HepG2 (cell line): Measurements from ENCODE around the gene MIR17HG. TPM values are rescaled to one million over a fixed set of nuclear protein-coding genes. Genes with fewer than 3 reads are reported as not detected.

Experiments
- ATAC-seq: fragments of 200-7000 bp; cut with Tn5 transposase; 3 replicates; pipeline ENCODE4 v1.9.1; 2020; ENCODE audit warnings: mild to moderate bottlenecking, moderate library complexity
- BruUV-seq: library from RNA; stranded (reverse); fragments of 400-500 nt; replicated peaks from 2 replicates; lab custom pipeline; 2021; lab: Mats Ljungman, UMichigan
- CTCF ChIA-PET: fragments of 300-600 bp; formaldehyde crosslinking; extraction: SDS; loops from one replicate; lab custom pipeline; 2021; ENCODE audit warnings: low total read pairs, inconsistent platforms, low intra/inter-chr PET ratio; lab: Yijun Ruan, JAX
- POLR2A ChIA-PET: fragments of 350-600 bp; sonication (Branson Sonifier 250); formaldehyde crosslinking; loops from one replicate; lab custom pipeline; 2020; ENCODE audit warnings: antibody characterized with exemption, inconsistent platforms; lab: Yijun Ruan, JAX
- DNase-seq: peaks from one replicate; pipeline ENCODE4 v3.0.0-alpha.2; 2015; ENCODE audit warnings: low spot score
- FAIRE-seq: peaks from 3 replicates; lab custom pipeline; 2011; peaks lifted over from hg19 to GRCh38; lab: Jason Lieb, UNC
- H2AFZ ChIP-seq: one replicate; pipeline ENCODE4 v1.6.1; 2011; ENCODE audit warnings: low read length, inconsistent platforms
- H3K27ac ChIP-seq: fragments of 300-600 bp; 3 replicates; pipeline ENCODE4 v1.8.0; 2011; ENCODE audit warnings: mixed run types, mild to moderate bottlenecking, mixed read lengths, low read length, inconsistent platforms; ENCODE audit not compliant: insufficient read depth; ENCODE audit errors: extremely low read length
- H3K27me3 ChIP-seq, 2 experiments: fragments of 200-600 bp in 1 of 2; 2 replicates in 1 of 2; 3 replicates in 1 of 2; pipeline versions ENCODE4 v1.6.0 to v1.8.0; 2011; ENCODE audit warnings: low read length in 2 of 2, mild to moderate bottlenecking in 2 of 2, moderate library complexity in 2 of 2, inconsistent platforms in 1 of 2; ENCODE audit not compliant: insufficient read depth in 2 of 2, control insufficient read depth in 1 of 2
- H3K36me3 ChIP-seq, 2 experiments: fragments of 200-600 bp in 1 of 2; replicated peaks in 1 of 2; 2 replicates in 1 of 2; 3 replicates in 1 of 2; pipeline versions ENCODE4 v1.5.1 to v1.8.0; 2011; ENCODE audit warnings: low read length in 2 of 2, inconsistent platforms in 1 of 2; ENCODE audit not compliant: insufficient read depth in 2 of 2, control insufficient read depth in 1 of 2
- H3K4me1 ChIP-seq: 2 replicates; pipeline ENCODE4 v1.5.1; 2012; ENCODE audit warnings: low read length, inconsistent platforms; ENCODE audit not compliant: insufficient read depth
- H3K4me2 ChIP-seq: 2 replicates; pipeline ENCODE4 v1.6.0; 2011; ENCODE audit warnings: low read depth, low read length, inconsistent platforms
- H3K4me3 ChIP-seq, 3 experiments: fragments of 200-600 bp in 1 of 3; sonication (generic), shearing (Covaris generic) in 1 of 3; replicated peaks in 1 of 3; 2 replicates each; pipeline ENCODE4 v1.5.1; 2011 to 2016; ENCODE audit warnings: low read length in 3 of 3, inconsistent platforms in 2 of 3, low read depth in 2 of 3, mild to moderate bottlenecking in 2 of 3, control low read depth in 1 of 3, mixed read lengths in 1 of 3; ENCODE audit not compliant: insufficient read depth in 1 of 3
- H3K79me2 ChIP-seq: one replicate; pipeline ENCODE4 v1.6.1; 2011; ENCODE audit warnings: low read length, inconsistent platforms; ENCODE audit not compliant: insufficient read depth
- H3K9ac ChIP-seq: 2 replicates; pipeline ENCODE4 v1.6.0; 2011; ENCODE audit warnings: mild to moderate bottlenecking, low read depth, low read length, inconsistent platforms; ENCODE audit not compliant: insufficient read depth
- H3K9me3 ChIP-seq: 2 replicates; pipeline ENCODE4 v1.5.1; 2012; ENCODE audit warnings: mild to moderate bottlenecking, low read length
- H4K20me1 ChIP-seq: 2 replicates; pipeline ENCODE4 v1.6.0; 2011; ENCODE audit warnings: inconsistent platforms, mild to moderate bottlenecking, low read length, moderate library complexity; ENCODE audit not compliant: insufficient read depth
- HNF1A ChIP-seq, 2 experiments: sonication (generic) in 1 of 2; formaldehyde crosslinking in 1 of 2; IDR thresholded peaks; 2 replicates each; pipeline versions ENCODE4 v1.4.0 to v1.6.1; 2016 to 2020; ENCODE audit warnings: borderline replicate concordance in 1 of 2, low read depth in 1 of 2, mild to moderate bottlenecking in 1 of 2, missing genetic modification reagents in 1 of 2
- MAF1 ChIP-seq: sonication (generic); formaldehyde crosslinking; IDR thresholded peaks from 2 replicates; pipeline ENCODE4 v1.5.0; 2020; ENCODE audit warnings: missing genetic modification reagents, borderline replicate concordance
- PRDM10 ChIP-seq: sonication (generic); formaldehyde crosslinking; IDR thresholded peaks from 2 replicates; pipeline ENCODE4 v1.4.0; 2020; ENCODE audit warnings: low read depth, missing genetic modification reagents
- ZBTB7B ChIP-seq: sonication (generic); formaldehyde crosslinking; IDR thresholded peaks from 2 replicates; pipeline ENCODE4 v1.4.0; 2020; ENCODE audit warnings: missing genetic modification reagents
- ZC3H4 ChIP-seq: sonication (generic); formaldehyde crosslinking; IDR thresholded peaks from 2 replicates; pipeline ENCODE4 v1.4.0; 2020; ENCODE audit warnings: missing genetic modification reagents, borderline replicate concordance
- ZNF292 ChIP-seq: sonication (generic); formaldehyde crosslinking; IDR thresholded peaks from 2 replicates; pipeline ENCODE4 v1.8.1; 2022; ENCODE audit warnings: mild to moderate bottlenecking, low read depth, missing genetic modification reagents, borderline replicate concordance
- ZNF556 ChIP-seq: sonication (generic); formaldehyde crosslinking; IDR thresholded peaks from 2 replicates; pipeline ENCODE4 v1.4.0; 2020; ENCODE audit warnings: mild to moderate bottlenecking, missing genetic modification reagents, borderline replicate concordance
- ZNF740 ChIP-seq: sonication (generic); formaldehyde crosslinking; IDR thresholded peaks from 2 replicates; pipeline ENCODE4 v1.4.0; 2020; ENCODE audit warnings: missing genetic modification reagents
- WGBS: methylation state at CpG from one replicate; pipeline ENCODE4 v1.1.6; 2017; ENCODE audit warnings: low lambda C conversion rate; 5-methylcytosine and 5-hydroxymethylcytosine counted together
- in situ Hi-C: cut with HindIII; loops from 2 replicates; pipeline ENCODE4 v1.10.0; 2017; ENCODE audit warnings: low pct_unique_long_range_greater_than_20kb; ENCODE audit not compliant: extremely low pct_ligation_motif_present
- intact Hi-C: fragments of 100-400 bp; cut with micrococcal nuclease; formaldehyde crosslinking; loops from one replicate; pipeline ENCODE4 v1.10.0; 2022; ENCODE audit not compliant: unreplicated experiment
- polyA plus RNA-seq, 8 experiments: library from polyadenylated mRNA; depleted of rRNA in 3 of 8; stranded (reverse) in 7 of 8; unstranded in 1 of 8; fragments of >200 nt; fragmentation: Illumina TruSeq in 4 of 8; extraction: Trizol in 4 of 8; gene quantifications; 2 replicates each; pipeline versions ENCODE4 v1.2.1 to v1.2.3, GENCODE V29; 2011 to 2016; ENCODE audit warnings: low read depth in 4 of 8, missing spikeins in 1 of 8, mixed read lengths in 1 of 8; ENCODE audit not compliant: insufficient read depth in 1 of 8
- total RNA-seq, 5 experiments: library from RNA; depleted of rRNA; stranded (reverse); fragments of >200 nt; fragmentation: Illumina TruSeq; extraction: Trizol; gene quantifications; 2 replicates each; pipeline ENCODE4 v1.2.3, GENCODE V29; 2016; ENCODE audit warnings: low read depth in 1 of 5

The MIR17HG gene
- total and polyA plus RNA-seq, 2 of the 13 experiments (the other 11 are each of a cell fraction or from before 2014, with no cell fraction given), result 2.5 to 12.3 TPM

- 7% methylated on average over 2 of the region's 2 CpGs for WGBS
- Histone ChIP-seq H3K9me3 (no peaks in the 10 kb centered on the region), H3K27me3 (0 out of 5 replicates have a peak, but pooled peaks cover 0 to 1% of the 10 kb centered on the region in 2 experiments), H3K27ac (no peak overlapping the region), H4K20me1 (no peaks in the 10 kb centered on the region), H3K4me1 (no peaks in the 10 kb centered on the region), H3K9ac (no peak overlapping the region), H3K36me3 (no peaks in the 10 kb centered on the region), H3K79me2 (no peaks in the 10 kb centered on the region), H3K4me2 (no peak overlapping the region), H3K4me3 (no peak overlapping the region), H2AFZ (no peak overlapping the region)
- ChIA-PET CTCF (no interaction called here), POLR2A (no interaction called here)
- DNase-seq (no peak), FAIRE-seq (no peak), ATAC-seq (no peak)
- no TSS peak for BruUV-seq
- no peak for TF ChIP-seq HNF1A (IDR thresholded peaks at IDR 0.05; ENCODE audit: low read depth)
- no peak for TF ChIP-seq HNF1A (CRISPR knock-in tag; IDR thresholded peaks at IDR 0.05; ENCODE audit: borderline replicate concordance)
- no peak for TF ChIP-seq MAF1
- TF ChIP-seq ZNF556 (CRISPR knock-in tag), result no peak
- TF ChIP-seq ZNF292 (CRISPR knock-in tag), result no peak
- no peak for TF ChIP-seq ZC3H4 (CRISPR knock-in tag)
- TF ChIP-seq ZBTB7B, result no peak
- no peak for TF ChIP-seq ZNF740 (CRISPR knock-in tag)
- TF ChIP-seq PRDM10, result no peak
- in situ Hi-C loops (no loop called here), intact Hi-C loops (no loop called here)
Observed at GRCh38 chr13:91308299-91308698, 39.2 kb upstream of the MIR17HG start.
